Keratinocyte (primary cell): ENCODE results near the gene BRD3OS. TPM values are rescaled to one million over a fixed set of nuclear protein-coding genes. Genes with fewer than 3 reads are reported as not detected.

Experiments
- DNase-seq: peaks from one replicate; pipeline ENCODE4 v3.0.0-alpha.2; 2011; ENCODE audit warnings: low read depth, missing footprints, low spot score
- FAIRE-seq: peaks from 2 replicates; lab custom pipeline; 2011; peaks lifted over from hg19 to GRCh38; lab: Jason Lieb, UNC
- H2AFZ ChIP-seq: 2 replicates; pipeline ENCODE4 v1.6.0; 2012; ENCODE audit warnings: low read length, control low read depth, inconsistent platforms; ENCODE audit not compliant: control insufficient read depth
- H3K27ac ChIP-seq: 2 replicates; pipeline ENCODE4 v1.5.1; 2011; ENCODE audit warnings: low read length; ENCODE audit not compliant: control insufficient read depth, insufficient read depth
- H3K27me3 ChIP-seq: 3 replicates; pipeline ENCODE4 v1.6.0; 2011; ENCODE audit warnings: low read length; ENCODE audit not compliant: control insufficient read depth, insufficient read depth; ENCODE audit errors: extremely low read depth
- H3K36me3 ChIP-seq, 2 experiments: 2 replicates in 1 of 2; 3 replicates in 1 of 2; pipeline ENCODE4 v1.5.1; 2011; ENCODE audit warnings: low read length in 2 of 2, mild to moderate bottlenecking in 1 of 2; ENCODE audit not compliant: control insufficient read depth in 2 of 2, insufficient read depth in 2 of 2; ENCODE audit errors: extremely low read depth in 1 of 2
- H3K4me1 ChIP-seq: 3 replicates; pipeline ENCODE4 v1.5.1; 2011; ENCODE audit warnings: low read length; ENCODE audit not compliant: control insufficient read depth, insufficient read depth; ENCODE audit errors: extremely low read depth
- H3K4me2 ChIP-seq: 3 replicates; pipeline ENCODE4 v1.6.0; 2011; ENCODE audit warnings: low read depth, low read length; ENCODE audit not compliant: control insufficient read depth, insufficient read depth; ENCODE audit errors: extremely low read depth
- H3K4me3 ChIP-seq, 3 experiments: fragments of 200-600 bp in 1 of 3; sonication (generic) in 1 of 3; 2 replicates in 2 of 3; 3 replicates in 1 of 3; pipeline ENCODE4 v1.5.1; 2011 to 2016; ENCODE audit warnings: low read length in 3 of 3, mild to moderate bottlenecking in 3 of 3, control low read depth in 2 of 3, inconsistent platforms in 1 of 3, low read depth in 1 of 3, mixed read lengths in 1 of 3, mixed run types in 1 of 3, moderate library complexity in 1 of 3; ENCODE audit not compliant: control insufficient read depth in 2 of 3, insufficient read depth in 2 of 3; ENCODE audit errors: extremely low read depth in 1 of 3
- H3K79me2 ChIP-seq: 2 replicates; pipeline ENCODE4 v1.6.0; 2012; ENCODE audit warnings: low read length; ENCODE audit not compliant: control insufficient read depth, insufficient read depth
- H3K9ac ChIP-seq: 3 replicates; pipeline ENCODE4 v1.6.0; 2011; ENCODE audit warnings: low read length; ENCODE audit not compliant: control insufficient read depth, insufficient read depth; ENCODE audit errors: extremely low read depth
- H3K9me1 ChIP-seq: 3 replicates; pipeline ENCODE4 v1.6.0; 2011; ENCODE audit warnings: low read length; ENCODE audit not compliant: control insufficient read depth, insufficient read depth; ENCODE audit errors: extremely low read depth
- H3K9me3 ChIP-seq: 2 replicates; pipeline ENCODE4 v1.5.1; 2012; ENCODE audit warnings: low read depth, low read length; ENCODE audit not compliant: control insufficient read depth
- H4K20me1 ChIP-seq: 3 replicates; pipeline ENCODE4 v1.6.0; 2011; ENCODE audit warnings: low read length; ENCODE audit not compliant: control insufficient read depth, insufficient read depth; ENCODE audit errors: extremely low read depth
- EZH2 ChIP-seq: IDR thresholded peaks from one replicate; pipeline ENCODE4 v1.6.1; 2012; ENCODE audit warnings: inconsistent platforms, mild to moderate bottlenecking, low read length, moderate library complexity
- dilution Hi-C: fragments of 300-500 bp; cut with MboI; formaldehyde crosslinking; loops from one replicate; pipeline ENCODE4 v1.7.0; 2020; ENCODE audit warnings: low sequenced_read_pairs; ENCODE audit not compliant: extremely low pct_ligation_motif_present
- polyA plus RNA-seq, 5 experiments: library from polyadenylated mRNA; depleted of rRNA in 3 of 5; stranded (reverse) in 3 of 5; stranded (forward) in 1 of 5; unstranded in 1 of 5; fragments of >200 nt; gene quantifications; 1 replicate in 1 of 5; 2 replicates in 3 of 5; 3 replicates in 1 of 5; pipeline versions ENCODE4 v1.2.1 to v1.2.3, GENCODE V29; 2011 to 2012; ENCODE audit warnings: missing spikeins in 2 of 5, low read depth in 1 of 5, low replicate concordance in 1 of 5
- TF ChIP-seq, protein P1 (sequence below), 3 experiments: IDR thresholded peaks in 1 of 3; conservative IDR thresholded peaks in 1 of 3; optimal IDR thresholded peaks in 1 of 3; 2 replicates in 2 of 3; 3 replicates in 1 of 3; pipeline versions ENCODE3 to v1.5.1; 2011; ENCODE audit warnings: low read length in 3 of 3, mild to moderate bottlenecking in 3 of 3, moderate library complexity in 2 of 3, control low read depth in 1 of 3, inconsistent platforms in 1 of 3; ENCODE audit not compliant: insufficient read depth in 2 of 3; ENCODE audit errors: extremely low read depth in 1 of 3

Gene BRD3OS
- polyA plus RNA-seq, 1 donor (not counting 4 experiments of a cell fraction or from before 2014, with no cell fraction given) = 8.5 TPM

DNA sequence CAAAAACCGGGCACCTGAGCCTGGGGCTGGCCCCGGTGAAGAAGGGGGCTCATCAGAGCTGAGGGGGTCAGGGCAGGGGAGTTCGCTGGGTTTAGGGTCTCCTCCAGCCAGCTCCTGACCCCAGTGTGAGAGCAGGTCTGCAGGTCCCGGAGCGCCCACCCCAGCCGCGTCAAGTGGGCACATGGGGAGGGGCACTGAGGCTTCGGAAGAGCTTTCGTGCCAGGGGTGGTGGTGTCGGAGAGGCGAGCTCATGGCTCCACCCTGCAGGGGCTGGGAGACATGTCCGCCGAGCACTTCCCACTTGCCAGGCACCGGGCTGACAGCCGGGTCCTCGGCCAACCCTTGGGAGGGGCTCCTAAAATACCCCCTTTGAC is 46.4 kb upstream of the BRD3OS start:
- peaks cover 71% of the 10 kb centered on the region for H4K20me1 ChIP-seq
- no peak for DNase-seq
- H3K4me2 ChIP-seq = no peak overlapping the region
- H3K27ac ChIP-seq = no peak overlapping the region
- H3K9me3 ChIP-seq = no peaks in the 10 kb centered on the region
- TF ChIP-seq, protein P1, sequence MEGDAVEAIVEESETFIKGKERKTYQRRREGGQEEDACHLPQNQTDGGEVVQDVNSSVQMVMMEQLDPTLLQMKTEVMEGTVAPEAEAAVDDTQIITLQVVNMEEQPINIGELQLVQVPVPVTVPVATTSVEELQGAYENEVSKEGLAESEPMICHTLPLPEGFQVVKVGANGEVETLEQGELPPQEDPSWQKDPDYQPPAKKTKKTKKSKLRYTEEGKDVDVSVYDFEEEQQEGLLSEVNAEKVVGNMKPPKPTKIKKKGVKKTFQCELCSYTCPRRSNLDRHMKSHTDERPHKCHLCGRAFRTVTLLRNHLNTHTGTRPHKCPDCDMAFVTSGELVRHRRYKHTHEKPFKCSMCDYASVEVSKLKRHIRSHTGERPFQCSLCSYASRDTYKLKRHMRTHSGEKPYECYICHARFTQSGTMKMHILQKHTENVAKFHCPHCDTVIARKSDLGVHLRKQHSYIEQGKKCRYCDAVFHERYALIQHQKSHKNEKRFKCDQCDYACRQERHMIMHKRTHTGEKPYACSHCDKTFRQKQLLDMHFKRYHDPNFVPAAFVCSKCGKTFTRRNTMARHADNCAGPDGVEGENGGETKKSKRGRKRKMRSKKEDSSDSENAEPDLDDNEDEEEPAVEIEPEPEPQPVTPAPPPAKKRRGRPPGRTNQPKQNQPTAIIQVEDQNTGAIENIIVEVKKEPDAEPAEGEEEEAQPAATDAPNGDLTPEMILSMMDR (optimal IDR thresholded peaks at IDR 0.05 in 1 of 3, IDR thresholded peaks at IDR 0.05 in 1 of 3, conservative IDR thresholded peaks at IDR 0.05 in 1 of 3; ENCODE audit: extremely low read depth in 1 of 3, insufficient read depth in 2 of 3, low read length in 3 of 3) = no peak
- no peak for TF ChIP-seq EZH2
- FAIRE-seq = no peak
- no peak overlapping the region for H3K4me3 ChIP-seq
- H3K9me1 ChIP-seq = peaks cover 3% of the 10 kb centered on the region
- H2AFZ ChIP-seq = no peak overlapping the region
- no peaks in the 10 kb centered on the region for H3K4me1 ChIP-seq
- peaks cover 98% of the 10 kb centered on the region for H3K79me2 ChIP-seq
- no peak overlapping the region for H3K9ac ChIP-seq
- no peaks in the 10 kb centered on the region for H3K27me3 ChIP-seq
- dilution Hi-C loops = no loop called here
- H3K36me3 ChIP-seq = peaks cover 0 to 4% of the 10 kb centered on the region in 2 experiments

DNA sequence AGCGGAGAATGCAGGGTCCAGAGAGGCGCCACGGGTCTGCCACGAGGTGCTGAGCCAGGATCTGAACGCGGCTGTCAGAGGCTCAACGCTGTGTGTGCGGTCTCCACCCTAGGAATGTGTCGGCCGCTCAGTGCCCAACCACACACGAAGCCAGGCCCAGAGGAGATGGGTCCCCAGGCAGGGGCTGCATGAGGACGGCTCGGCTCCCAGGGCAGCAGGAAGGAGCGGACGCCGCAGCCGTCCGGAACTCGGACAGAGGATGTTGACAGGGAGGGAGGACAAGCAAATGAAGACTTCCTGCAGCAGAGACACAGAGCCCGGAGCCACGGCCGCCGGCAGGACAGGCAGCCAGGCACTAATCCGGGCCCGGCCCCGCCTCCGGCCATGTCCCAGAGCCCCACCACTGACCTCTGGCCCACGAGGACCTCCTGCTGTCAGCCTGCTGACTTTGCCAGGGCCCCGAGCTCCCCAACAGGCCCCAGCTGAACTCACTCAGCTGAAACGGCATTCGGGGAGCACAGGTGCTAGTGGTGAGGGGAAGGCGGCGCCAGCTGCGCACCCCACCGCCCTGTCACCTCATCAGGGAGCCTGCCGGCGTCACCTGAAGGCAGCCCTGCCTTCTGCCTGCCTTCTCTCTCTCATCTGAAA is 45.9 kb upstream of the BRD3OS start:
- Histone ChIP-seq H3K4me1 (no peaks in the 10 kb centered on the region), H3K27ac (no peak overlapping the region), H4K20me1 (peaks cover 66% of the 10 kb centered on the region), H2AFZ (no peak overlapping the region), H3K4me2 (no peak overlapping the region), H3K27me3 (no peaks in the 10 kb centered on the region), H3K79me2 (peaks cover 97% of the 10 kb centered on the region), H3K9me3 (no peaks in the 10 kb centered on the region), H3K9me1 (peaks cover 3% of the 10 kb centered on the region), H3K36me3 (peaks cover 0 to 4% of the 10 kb centered on the region in 2 experiments), H3K4me3 (no peak overlapping the region), H3K9ac (no peak overlapping the region)
- FAIRE-seq = no peak
- TF ChIP-seq, protein P1 (optimal IDR thresholded peaks at IDR 0.05 in 1 of 3, IDR thresholded peaks at IDR 0.05 in 1 of 3, conservative IDR thresholded peaks at IDR 0.05 in 1 of 3; ENCODE audit: extremely low read depth in 1 of 3, insufficient read depth in 2 of 3, low read length in 3 of 3) = no peak
- TF ChIP-seq EZH2 = no peak
- no peak for DNase-seq
- dilution Hi-C loops = no loop called here
